HG02885 (cell line): Measurements from ENCODE around the gene TRIM61.
A peak's percentile ranks its signal among the peaks of the same experiment; 100 is the strongest.
"Not testable (repeated sequence)": the region's sequence is repeated elsewhere in the genome, so short reads cannot be mapped to it uniquely, and the experiment has no call there.

Experiments
- ATAC-seq: cut with Tn5 transposase; IDR thresholded peaks from one replicate; pipeline ENCODE4 v1.9.1; 2021; ENCODE audit warnings: mild to moderate bottlenecking; ENCODE audit not compliant: unreplicated experiment, poor library complexity

The TRIM61 gene

DNA sequence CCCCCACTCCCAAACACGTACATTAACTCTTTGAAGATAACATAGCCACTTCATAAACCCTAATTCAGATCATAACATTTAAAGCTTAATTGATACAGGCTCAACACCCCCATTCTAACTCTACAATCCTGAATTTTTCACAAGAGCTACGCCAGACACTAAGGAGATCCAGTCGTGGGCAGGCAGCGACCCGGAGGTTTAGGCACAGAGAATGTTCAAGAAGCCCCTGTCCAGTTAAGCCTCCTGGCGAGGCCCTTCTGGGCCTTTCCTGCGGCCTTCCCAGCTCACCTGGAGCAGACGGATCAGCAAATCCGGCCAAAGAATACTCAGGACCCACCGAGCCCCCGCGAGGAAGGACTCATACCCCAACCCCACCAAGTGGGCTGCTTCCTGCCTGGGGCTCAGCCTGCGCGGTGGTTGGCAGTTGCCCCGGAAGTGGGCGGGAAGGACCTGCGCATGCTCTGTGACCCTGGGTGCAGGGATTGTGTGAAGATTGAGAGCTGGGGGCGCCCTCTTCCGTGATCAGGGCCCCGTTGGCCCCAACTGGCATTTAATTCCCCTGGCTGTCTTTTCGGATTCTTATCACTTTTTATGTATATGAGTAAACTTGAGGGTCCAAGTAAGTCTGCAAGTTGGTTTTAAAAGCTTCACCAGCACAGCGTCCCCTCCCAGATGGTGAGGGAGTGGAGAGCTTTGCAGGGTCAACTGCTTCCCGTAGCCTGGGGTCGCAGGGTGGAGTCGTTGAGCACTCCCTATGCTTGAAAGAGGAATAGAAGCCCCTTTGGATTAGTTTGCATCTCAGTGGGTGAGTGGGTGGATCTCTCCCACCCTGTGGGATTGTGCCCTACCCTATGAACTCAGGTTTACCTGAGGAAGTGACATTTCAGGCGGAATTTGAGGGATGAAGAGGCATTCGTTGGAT lies at the start of gene TRIM61:
Gene TRIM61 (minus strand): TSS at position 415 of the 922 bp plus-strand sequence. CDS start 7,655 bp downstream, outside the sequence.
- ATAC-seq, result peak; percentile 99

- not testable (repeated sequence) for ATAC-seq
These were observed 48.3 kb upstream of the TRIM61 start for GRCh38 chr4:165025782-165026181.

DNA sequence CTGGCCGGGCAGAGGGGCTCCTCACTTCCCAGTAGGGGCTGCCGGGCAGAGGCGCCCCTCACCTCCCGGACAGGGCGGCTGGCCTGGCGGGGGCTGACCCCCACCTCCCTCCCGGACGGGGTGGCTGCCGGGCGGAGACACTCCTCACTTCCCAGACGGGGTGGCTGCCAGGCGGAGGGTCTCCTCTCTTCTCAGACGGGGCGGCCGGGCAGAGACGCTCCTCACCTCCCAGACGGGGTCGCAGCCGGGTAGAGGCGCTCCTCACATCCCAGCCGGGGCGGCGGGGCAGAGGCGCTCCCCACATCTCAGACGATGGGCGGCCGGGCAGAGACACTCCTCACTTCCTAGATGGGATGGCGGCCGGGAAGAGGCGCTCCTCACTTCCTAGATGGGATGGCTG lies 42.5 kb upstream of the TRIM61 start:
- ATAC-seq, result not testable (repeated sequence)

DNA sequence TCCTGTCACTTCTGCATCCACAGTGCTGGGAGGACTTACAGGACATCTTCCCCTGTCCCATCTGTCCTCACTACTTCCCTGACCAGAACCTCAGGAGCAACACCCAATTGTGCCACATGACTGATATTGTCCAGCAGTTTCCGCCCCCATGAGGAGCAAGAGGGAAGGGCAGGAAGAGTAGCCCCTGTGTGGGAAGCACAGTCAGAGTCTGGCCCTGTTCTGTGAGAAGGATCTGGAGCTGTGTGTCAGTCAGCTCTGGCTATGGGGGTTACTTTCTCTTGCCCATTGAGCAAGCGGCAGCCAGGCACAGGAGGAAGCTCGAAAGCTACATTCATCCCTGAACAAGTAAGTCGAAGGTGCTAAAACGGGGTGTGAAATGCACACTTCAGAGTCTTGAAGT lies 39.5 kb upstream of the TRIM61 start:
- ATAC-seq, result peak; percentile 70

- ATAC-seq, result no peak
These were observed 36.2 kb upstream of the TRIM61 start for GRCh38 chr4:165013691-165014090.

- no peak for ATAC-seq
These were observed 33.9 kb upstream of the TRIM61 start for GRCh38 chr4:165011403-165011802.

GRCh38 chr4:165010991-165011390 lies 33.5 kb upstream of the TRIM61 start:
- no peak for ATAC-seq

GRCh38 chr4:165010487-165010886 lies 33.0 kb upstream of the TRIM61 start:
- ATAC-seq, result no peak

DNA sequence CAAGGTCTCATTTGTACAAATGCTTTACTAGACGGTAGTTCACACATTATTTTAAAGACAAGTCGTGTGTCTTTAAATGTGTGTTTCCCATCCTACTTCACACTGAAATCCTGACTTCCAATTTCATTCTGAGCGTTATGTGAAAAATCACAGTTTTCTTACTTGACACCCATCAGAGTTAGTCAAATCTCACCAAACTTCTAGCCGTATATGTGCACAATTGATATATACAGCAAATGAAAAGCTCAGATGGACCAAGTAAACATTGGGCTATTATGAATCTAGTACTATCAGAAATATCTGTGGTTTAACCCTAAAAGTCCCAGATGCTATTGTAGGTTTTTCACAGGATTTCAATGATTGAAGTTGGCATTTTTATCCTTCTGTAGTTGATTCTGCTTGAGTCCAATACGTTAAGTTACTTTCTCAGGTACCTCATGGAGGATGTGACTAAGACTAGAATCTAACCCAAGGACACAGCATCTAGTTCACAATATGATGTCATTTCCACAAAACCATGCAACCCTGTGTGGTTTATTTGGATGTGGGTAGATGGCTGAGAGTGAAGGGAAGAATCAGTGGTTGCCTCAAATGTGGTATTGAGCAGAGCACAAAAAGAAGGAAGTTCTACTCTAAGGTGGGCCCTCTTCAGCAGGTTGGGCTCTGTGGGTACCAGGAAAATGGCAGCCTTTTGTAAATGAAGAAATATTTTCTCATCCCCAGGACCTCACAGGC lies 32.2 kb upstream of the TRIM61 start:
- ATAC-seq, result peak; percentile 73

GRCh38 chr4:165006886-165007285 lies 29.4 kb upstream of the TRIM61 start:
- ATAC-seq, result no peak

- no peak for ATAC-seq
These were observed 29.0 kb upstream of the TRIM61 start for GRCh38 chr4:165006456-165006855.

DNA sequence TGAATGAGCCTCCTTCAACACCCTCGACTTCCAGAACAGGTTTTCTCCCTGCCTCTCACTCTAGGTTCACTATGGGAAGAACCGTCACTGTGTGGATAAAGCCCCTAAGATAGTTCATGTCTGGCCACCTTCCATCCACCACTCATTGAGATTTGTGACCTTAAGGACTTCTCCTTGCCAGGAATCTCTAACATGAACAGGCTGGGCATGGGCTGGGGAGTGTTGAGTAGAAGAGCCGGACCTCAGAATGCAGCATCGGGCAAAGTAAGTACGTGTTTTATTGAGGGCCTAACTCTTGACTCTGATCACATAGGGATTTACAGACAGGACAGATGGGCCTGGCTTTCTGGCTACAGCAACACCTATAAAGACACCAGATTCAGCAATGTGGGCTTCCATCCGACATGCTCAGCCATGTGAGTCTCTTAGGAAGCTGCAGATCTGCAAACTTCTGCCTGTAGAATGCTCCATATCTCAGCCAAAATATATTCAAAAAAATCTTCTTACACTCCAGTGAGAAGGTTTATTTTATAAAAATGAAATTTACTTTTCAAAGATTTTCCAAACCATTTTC lies 28.0 kb upstream of the TRIM61 start:
- no peak for ATAC-seq

- not testable (repeated sequence) for ATAC-seq
These were observed 24.5 kb upstream of the TRIM61 start for GRCh38 chr4:165001957-165002356.

DNA sequence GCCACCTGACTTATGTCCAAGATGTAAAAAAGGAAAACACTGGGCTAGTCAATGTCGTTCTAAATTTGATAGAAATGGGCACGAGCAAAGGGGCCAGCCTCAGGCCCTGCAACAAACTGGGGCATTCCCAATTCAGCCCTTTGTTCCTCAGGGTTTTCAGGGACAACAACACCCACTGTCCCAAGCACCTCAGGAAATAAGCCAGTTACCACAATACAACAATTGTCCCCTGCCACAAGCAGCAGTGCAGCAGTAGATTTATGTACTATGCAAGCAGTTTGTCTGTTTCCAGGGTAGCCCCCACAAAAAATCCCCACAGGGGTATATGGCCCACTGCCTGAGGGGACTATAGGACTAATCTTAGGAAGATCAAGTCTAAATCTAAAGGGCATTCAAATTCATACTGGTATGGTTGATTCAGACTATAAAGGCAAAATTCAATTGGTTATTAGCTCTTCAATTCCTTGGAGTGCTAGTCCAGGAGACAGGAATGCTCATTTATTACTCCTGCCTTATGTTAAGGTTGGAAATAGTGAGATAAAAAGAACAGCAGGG lies 21.1 kb upstream of the TRIM61 start:
- not testable (repeated sequence) for ATAC-seq

- no peak for ATAC-seq
These were observed 20.5 kb upstream of the TRIM61 start for GRCh38 chr4:164997941-164998340.

DNA sequence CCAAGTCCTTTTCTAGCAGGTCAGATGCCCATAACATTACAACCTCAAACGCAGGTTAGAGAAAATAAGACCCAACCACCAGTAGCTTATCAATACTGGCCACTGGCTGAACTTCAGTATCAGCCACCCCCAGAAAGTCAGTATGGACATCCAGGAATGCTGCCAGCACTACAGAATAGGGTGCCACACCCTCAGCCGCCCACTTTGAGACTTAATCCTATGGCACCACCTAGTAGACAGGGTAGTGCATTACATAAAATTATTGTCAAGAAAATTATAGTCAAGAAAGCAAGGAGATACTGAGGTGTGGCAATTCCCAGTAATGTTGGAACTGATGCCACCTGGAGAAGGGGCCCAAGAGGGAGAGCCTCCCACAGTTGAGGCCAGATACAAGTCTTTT lies 19.9 kb upstream of the TRIM61 start:
- no peak for ATAC-seq

DNA sequence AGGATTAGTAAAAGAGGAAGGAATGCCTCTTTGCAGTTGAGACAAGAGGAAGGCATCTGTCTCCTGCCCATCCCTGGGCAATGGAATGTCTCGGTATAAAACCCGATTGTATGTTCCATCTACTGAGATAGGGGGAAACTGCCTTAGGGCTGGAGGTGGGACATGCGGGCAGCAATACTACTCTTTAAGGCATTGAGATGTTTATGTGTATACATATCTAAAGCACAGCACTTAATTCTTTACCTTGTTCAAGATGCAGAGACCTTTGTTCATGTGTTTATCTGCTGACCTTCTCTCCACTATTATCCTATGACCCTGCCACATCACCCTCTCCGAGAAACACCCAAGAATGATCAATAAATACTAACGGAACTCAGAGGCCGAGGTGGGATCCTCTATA lies 18.7 kb upstream of the TRIM61 start:
- ATAC-seq, result not testable (repeated sequence)

- ATAC-seq, result not testable (repeated sequence)
These were observed 13.3 kb upstream of the TRIM61 start for GRCh38 chr4:164990786-164991185.

DNA sequence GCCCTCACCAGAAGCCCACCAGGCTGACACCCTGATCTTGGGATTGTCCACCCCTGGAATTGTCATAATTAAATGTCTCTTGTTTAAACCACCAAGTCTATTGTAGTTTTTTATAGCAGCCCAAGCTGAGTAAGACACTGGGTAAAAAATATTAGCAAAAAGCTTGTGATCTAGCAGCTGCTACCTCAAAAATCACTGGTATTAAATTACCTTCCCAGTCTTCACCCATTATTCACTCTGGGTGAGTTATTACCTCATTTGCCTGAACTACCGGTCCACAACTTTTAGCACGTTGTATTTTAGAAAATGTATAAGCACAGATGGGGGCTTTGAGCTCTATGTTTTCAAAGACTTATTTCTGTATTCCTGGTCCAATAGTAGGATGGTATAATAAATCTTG lies 12.0 kb upstream of the TRIM61 start:
- ATAC-seq, result no peak

DNA sequence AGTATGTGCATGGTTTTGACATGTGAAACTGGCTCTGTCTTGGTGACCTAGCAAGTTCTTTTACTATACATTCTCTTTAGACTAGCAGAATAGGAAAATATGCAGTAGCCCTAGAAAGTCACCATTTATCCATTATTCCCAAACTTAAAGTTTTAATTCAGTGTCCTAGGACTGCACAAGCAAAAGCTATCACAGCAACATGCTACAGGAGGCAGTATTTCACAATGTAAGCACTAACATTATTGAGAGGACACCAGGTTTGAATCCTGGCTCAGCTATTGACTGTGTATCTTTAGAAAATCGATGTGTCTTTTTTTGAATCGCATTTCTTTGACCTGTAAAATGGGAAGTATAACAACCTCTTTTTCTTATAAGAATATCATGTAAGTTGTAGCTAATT lies 5.5 kb downstream of the TRIM61 start:
- not testable (repeated sequence) for ATAC-seq

GRCh38 chr4:164959896-164960295 lies 17.6 kb downstream of the TRIM61 start:
- no peak for ATAC-seq
